HEK293 (cell line): ENCODE data around the gene CDH23.

ENCODE experiments used
- CTCF ChIP-seq: fragments of 450-650 bp; formaldehyde crosslinking; IDR thresholded peaks from 2 replicates; pipeline ENCODE4 v1.5.1; 2016; ENCODE audit warnings: missing biosample characterization, missing genetic modification characterization
- HOXC10 ChIP-seq: sonication (generic); formaldehyde crosslinking; IDR thresholded peaks from 2 replicates; pipeline ENCODE4 v1.8.1; 2023; ENCODE audit warnings: mild to moderate bottlenecking, missing genetic modification reagents
- KLF9 ChIP-seq: fragments of 450-650 bp; formaldehyde crosslinking; IDR thresholded peaks from 2 replicates; pipeline ENCODE4 v1.5.1; 2016; ENCODE audit warnings: missing biosample characterization, missing genetic modification characterization, low read depth
- RBAK ChIP-seq: fragments of 450-650 bp; formaldehyde crosslinking; IDR thresholded peaks from 2 replicates; pipeline ENCODE4 v1.5.1; 2016; ENCODE audit warnings: missing biosample characterization, missing genetic modification characterization
- REST ChIP-seq: fragments of 450-650 bp; formaldehyde crosslinking; IDR thresholded peaks from 2 replicates; pipeline ENCODE4 v1.5.1; 2016; ENCODE audit warnings: missing biosample characterization, missing genetic modification characterization
- SP3 ChIP-seq: fragments of 450-650 bp; formaldehyde crosslinking; IDR thresholded peaks from 2 replicates; pipeline ENCODE4 v1.5.1; 2016; ENCODE audit warnings: missing biosample characterization, missing genetic modification characterization
- YY1 ChIP-seq: fragments of 450-650 bp; formaldehyde crosslinking; IDR thresholded peaks from 2 replicates; pipeline ENCODE4 v1.5.1; 2018; ENCODE audit warnings: missing biosample characterization, missing genetic modification characterization
- ZBTB21 ChIP-seq: fragments of 450-650 bp; formaldehyde crosslinking; IDR thresholded peaks from 2 replicates; pipeline ENCODE4 v1.5.1; 2017; ENCODE audit warnings: missing biosample characterization, missing genetic modification characterization
- ZNF311 ChIP-seq: fragments of 450-650 bp; formaldehyde crosslinking; IDR thresholded peaks from 2 replicates; pipeline ENCODE4 v1.5.1; 2017; ENCODE audit warnings: missing biosample characterization, missing genetic modification characterization, borderline replicate concordance
- ZNF548 ChIP-seq: fragments of 450-650 bp; formaldehyde crosslinking; IDR thresholded peaks from 2 replicates; pipeline ENCODE4 v1.5.1; 2016; ENCODE audit warnings: missing biosample characterization, missing genetic modification characterization
- ZNF585B ChIP-seq: fragments of 450-650 bp; formaldehyde crosslinking; IDR thresholded peaks from 2 replicates; pipeline ENCODE4 v1.5.1; 2016; ENCODE audit warnings: missing biosample characterization, missing genetic modification characterization

- TF ChIP-seq ZNF585B (tag by site-specific recombination) (no peak), REST (tag by site-specific recombination) (no peak), CTCF (tag by site-specific recombination) (no peak), KLF9 (tag by site-specific recombination) (no peak), HOXC10 (no peak), YY1 (tag by site-specific recombination) (no peak), SP3 (tag by site-specific recombination) (no peak), ZBTB21 (no peak), RBAK (no peak), ZNF311 (tag by site-specific recombination) (no peak), ZNF548 (tag by site-specific recombination) (no peak)
Observed at GRCh38 chr10:71717056-71717455, 320.3 kb downstream of the CDH23 start.
